ENCODE data around the gene RYR2. TPM values are rescaled to one million over a fixed set of nuclear protein-coding genes. Genes with fewer than 3 reads are reported as not detected.

RYR2 gene
- total RNA-seq, 4 donors from 2014 or later: 0.20 to 0.60 (median 0.32) TPM

DNA sequence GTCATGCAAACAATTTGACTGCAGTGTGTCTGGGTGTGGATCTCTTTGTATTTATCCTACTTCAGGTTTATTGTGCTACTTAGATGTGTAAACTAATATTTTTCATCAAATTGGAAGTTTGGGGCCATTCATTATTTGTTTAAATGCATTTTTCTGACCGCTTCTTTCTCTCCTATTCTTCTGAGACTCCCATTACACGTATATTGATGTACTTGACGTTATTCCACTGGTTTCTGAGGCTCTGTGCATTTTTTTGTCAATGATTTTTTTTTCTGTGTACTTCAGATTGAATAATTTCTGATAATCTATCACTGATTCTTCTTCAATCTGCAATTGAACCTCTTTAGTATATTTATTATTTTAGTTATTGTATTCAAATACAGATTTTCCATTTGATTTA, 276.8 kb downstream of the RYR2 start:
- TF ChIP-seq, protein P1, sequence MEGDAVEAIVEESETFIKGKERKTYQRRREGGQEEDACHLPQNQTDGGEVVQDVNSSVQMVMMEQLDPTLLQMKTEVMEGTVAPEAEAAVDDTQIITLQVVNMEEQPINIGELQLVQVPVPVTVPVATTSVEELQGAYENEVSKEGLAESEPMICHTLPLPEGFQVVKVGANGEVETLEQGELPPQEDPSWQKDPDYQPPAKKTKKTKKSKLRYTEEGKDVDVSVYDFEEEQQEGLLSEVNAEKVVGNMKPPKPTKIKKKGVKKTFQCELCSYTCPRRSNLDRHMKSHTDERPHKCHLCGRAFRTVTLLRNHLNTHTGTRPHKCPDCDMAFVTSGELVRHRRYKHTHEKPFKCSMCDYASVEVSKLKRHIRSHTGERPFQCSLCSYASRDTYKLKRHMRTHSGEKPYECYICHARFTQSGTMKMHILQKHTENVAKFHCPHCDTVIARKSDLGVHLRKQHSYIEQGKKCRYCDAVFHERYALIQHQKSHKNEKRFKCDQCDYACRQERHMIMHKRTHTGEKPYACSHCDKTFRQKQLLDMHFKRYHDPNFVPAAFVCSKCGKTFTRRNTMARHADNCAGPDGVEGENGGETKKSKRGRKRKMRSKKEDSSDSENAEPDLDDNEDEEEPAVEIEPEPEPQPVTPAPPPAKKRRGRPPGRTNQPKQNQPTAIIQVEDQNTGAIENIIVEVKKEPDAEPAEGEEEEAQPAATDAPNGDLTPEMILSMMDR (IDR thresholded peaks at IDR 0.05): no peak
- TF ChIP-seq POLR2A (IDR thresholded peaks at IDR 0.05) (no peak), EP300 (IDR thresholded peaks at IDR 0.05) (no peak)
- Histone ChIP-seq H3K27me3 (no peaks in the 10 kb centered on the region), H3K27ac (no peak overlapping the region), H3K4me3 (no peak overlapping the region), H3K36me3 (no peaks in the 10 kb centered on the region), H3K4me1 (no peaks in the 10 kb centered on the region), H3K9me3 (no peaks in the 10 kb centered on the region)
- DNase-seq (ENCODE audit: low spot score in 2 of 2): no peak
- 79% methylated on average over 3 of the region's 3 CpGs for WGBS, 2 donors

DNA sequence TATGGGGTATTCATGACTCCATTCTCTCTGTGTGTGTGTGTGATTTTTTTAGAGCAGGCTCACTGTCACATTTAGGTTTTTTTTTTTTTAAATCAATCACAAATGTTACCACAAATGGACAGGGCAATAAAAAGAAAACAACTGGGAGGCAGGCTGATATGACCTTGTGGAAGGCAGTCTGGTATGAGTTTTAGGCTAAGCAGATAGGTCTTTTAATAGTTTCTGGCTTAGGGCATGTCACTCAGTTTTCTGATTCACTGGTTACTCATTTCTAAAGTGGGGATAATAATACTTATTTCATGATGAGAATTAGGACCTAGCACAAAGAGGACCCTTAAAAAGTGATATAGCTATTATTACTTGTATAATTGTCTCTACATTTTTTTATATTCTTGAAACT, 278.9 kb downstream of the RYR2 start:
- no peak overlapping the region for H3K27ac ChIP-seq
- H3K9me3 ChIP-seq: no peaks in the 10 kb centered on the region
- DNase-seq (ENCODE audit: low spot score in 2 of 2): no peak
- H3K36me3 ChIP-seq: no peaks in the 10 kb centered on the region
- H3K4me1 ChIP-seq: no peaks in the 10 kb centered on the region
- no peaks in the 10 kb centered on the region for H3K27me3 ChIP-seq
- no peak overlapping the region for H3K4me3 ChIP-seq
- TF ChIP-seq POLR2A (IDR thresholded peaks at IDR 0.05): no peak
- TF ChIP-seq, protein P1 (IDR thresholded peaks at IDR 0.05): no peak
- no peak for TF ChIP-seq EP300 (IDR thresholded peaks at IDR 0.05)

DNA sequence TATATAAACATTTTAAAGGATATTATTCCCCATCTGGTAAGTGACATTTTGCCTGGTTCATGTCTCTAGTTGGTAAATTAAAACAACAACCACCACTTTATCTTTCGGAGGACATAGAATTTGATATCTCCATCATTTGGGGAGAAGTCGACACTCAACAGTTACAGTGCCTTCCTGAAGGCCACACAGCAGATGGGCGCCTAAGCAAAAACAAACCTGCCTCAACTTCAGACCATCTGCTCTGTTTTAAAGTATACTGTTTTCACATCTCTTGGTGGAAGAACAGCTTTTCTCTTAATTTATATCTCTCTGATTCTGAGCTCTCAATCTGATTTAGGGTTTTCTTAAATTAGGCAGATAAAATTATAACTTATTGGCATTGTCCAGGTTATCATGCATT, 282.2 kb downstream of the RYR2 start:
- DNase-seq (ENCODE audit: low spot score in 2 of 2): no peak
- Histone ChIP-seq H3K4me3 (no peak overlapping the region), H3K27ac (no peak overlapping the region), H3K4me1 (no peaks in the 10 kb centered on the region), H3K9me3 (no peaks in the 10 kb centered on the region), H3K27me3 (no peaks in the 10 kb centered on the region), H3K36me3 (no peaks in the 10 kb centered on the region)
- WGBS, 2 donors: 87 to 93% methylated on average over 3 of the region's 3 CpGs
- no peak for TF ChIP-seq EP300 (IDR thresholded peaks at IDR 0.05)
- TF ChIP-seq, protein P1 (IDR thresholded peaks at IDR 0.05): no peak
- TF ChIP-seq POLR2A (IDR thresholded peaks at IDR 0.05): no peak

DNA sequence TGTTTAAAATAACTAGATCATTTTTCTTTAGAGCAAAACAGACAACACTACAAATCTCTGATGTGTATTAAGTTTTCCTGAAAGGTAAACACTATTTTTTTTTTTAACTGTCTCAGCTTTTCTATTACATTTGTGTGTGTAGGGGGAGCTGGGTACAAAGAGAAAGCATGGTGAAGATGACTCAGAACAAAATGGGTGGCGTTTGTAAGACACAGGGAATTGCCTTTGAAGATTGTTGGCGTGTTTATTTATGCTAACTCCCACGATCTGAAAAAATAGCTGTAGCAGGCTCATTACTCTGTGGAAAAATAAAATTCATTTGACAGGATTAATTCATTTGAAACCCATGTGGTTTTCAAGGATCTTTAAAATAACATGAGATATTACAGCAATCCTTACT, 285.1 kb downstream of the RYR2 start:
- WGBS, 2 donors: 44 to 48% methylated on average over 3 of the region's 3 CpGs

GRCh38 chr1:237340892-237341291, 298.9 kb downstream of the RYR2 start:
- H3K27me3 ChIP-seq: no peaks in the 10 kb centered on the region
- H3K36me3 ChIP-seq: no peaks in the 10 kb centered on the region
- no peak overlapping the region for H3K27ac ChIP-seq
- H3K4me1 ChIP-seq: no peaks in the 10 kb centered on the region
- no peaks in the 10 kb centered on the region for H3K9me3 ChIP-seq
- H3K4me3 ChIP-seq: no peak overlapping the region
- TF ChIP-seq POLR2A (IDR thresholded peaks at IDR 0.05): no peak
- TF ChIP-seq, protein P1 (IDR thresholded peaks at IDR 0.05): no peak
- no peak for TF ChIP-seq EP300 (IDR thresholded peaks at IDR 0.05)
- 78 to 80% methylated on average over 3 of the region's 3 CpGs for WGBS, 2 donors
- no peak for DNase-seq (ENCODE audit: low spot score in 2 of 2)

More for the DNA sequence above, 285.1 kb downstream of the RYR2 start:
- DNase-seq (ENCODE audit: low spot score in 2 of 2): no peak
- no peaks in the 10 kb centered on the region for H3K27me3 ChIP-seq
- TF ChIP-seq, protein P1 (IDR thresholded peaks at IDR 0.05): no peak
- TF ChIP-seq EP300 (IDR thresholded peaks at IDR 0.05) (no peak), POLR2A (IDR thresholded peaks at IDR 0.05) (no peak)
- no peak overlapping the region for H3K4me3 ChIP-seq
- H3K36me3 ChIP-seq: no peaks in the 10 kb centered on the region
- H3K9me3 ChIP-seq: no peaks in the 10 kb centered on the region
- no peak overlapping the region for H3K27ac ChIP-seq
- H3K4me1 ChIP-seq: no peaks in the 10 kb centered on the region

Measured in tibial nerve (tissue), 4 donors.